Tibial nerve (tissue), 4 donors: ENCODE results near the gene TK2. TPM values are rescaled to one million over a fixed set of nuclear protein-coding genes. Genes with fewer than 3 reads are reported as not detected.
A peak's percentile ranks its signal among the peaks of the same experiment; 100 is the strongest.
"Not testable (repeated sequence)": the region's sequence is repeated elsewhere in the genome, so short reads cannot be mapped to it uniquely, and the experiment has no call there.

Source experiments
- DNase-seq, 2 donors: peaks; one replicate each; pipeline ENCODE4 v3.0.0-alpha.2; 2019; ENCODE audit warnings: low spot score in 2 of 2
- H3K27ac ChIP-seq, 4 donors: fragments of 200-600 bp; sonication (generic) in 3 of 4; one replicate each; pipeline ENCODE4 v1.5.1; 2017 to 2019; ENCODE audit warnings: mild to moderate bottlenecking in 1 of 4
- H3K27me3 ChIP-seq, 2 donors: fragments of 200-600 bp; sonication (generic) in 1 of 2; one replicate each; pipeline versions ENCODE4 v1.5.1 to v1.6.0; 2017 to 2019
- H3K36me3 ChIP-seq, 3 donors: fragments of 200-600 bp; sonication (generic); one replicate each; pipeline ENCODE4 v1.5.1; 2018 to 2019
- H3K4me1 ChIP-seq, 4 donors: fragments of 200-600 bp; sonication (generic) in 3 of 4; one replicate each; pipeline ENCODE4 v1.5.1; 2017 to 2019
- H3K4me3 ChIP-seq, 4 donors: fragments of 200-600 bp; sonication (generic) in 3 of 4; one replicate each; pipeline ENCODE4 v1.5.1; 2017 to 2019; ENCODE audit warnings: mild to moderate bottlenecking in 1 of 4, moderate library complexity in 1 of 4
- H3K9me3 ChIP-seq, 4 donors: fragments of 200-600 bp; sonication (generic) in 3 of 4; one replicate each; pipeline ENCODE4 v1.5.1; 2017 to 2019
- EP300 ChIP-seq, 2 donors: sonication (generic); formaldehyde crosslinking; IDR thresholded peaks; one replicate each; pipeline ENCODE4 v1.6.1; 2017; ENCODE audit warnings: antibody characterized with exemption in 2 of 2, mild to moderate bottlenecking in 1 of 2
- POLR2A ChIP-seq, 2 donors: fragments of 450-650 bp; IDR thresholded peaks; one replicate each; pipeline ENCODE4 v1.6.1; 2017; ENCODE audit warnings: antibody characterized with exemption in 2 of 2, mild to moderate bottlenecking in 2 of 2, moderate library complexity in 2 of 2
- WGBS, 2 donors: methylation state at CpG; one replicate each; pipeline ENCODE4 v1.1.5; 2018; 5-methylcytosine and 5-hydroxymethylcytosine counted together
- total RNA-seq, 4 donors: library from RNA; depleted of rRNA; stranded (reverse); fragments of >200 nt; gene quantifications; one replicate each; pipeline ENCODE4 v1.1.0, GENCODE V29; 2016
- TF ChIP-seq, protein P1 (sequence below), 5 experiments: fragments of 200-600 bp in 3 of 5; fragments of 450-650 bp in 2 of 5; sonication (generic) in 3 of 5; IDR thresholded peaks; one replicate each; pipeline ENCODE4 v1.5.1; 2016 to 2019; ENCODE audit warnings: antibody characterized with exemption in 5 of 5, mild to moderate bottlenecking in 3 of 5, moderate library complexity in 2 of 5

Gene TK2
- total RNA-seq, 4 donors from 2014 or later = 42.3 to 81.8 (median 64.7) TPM

DNA sequence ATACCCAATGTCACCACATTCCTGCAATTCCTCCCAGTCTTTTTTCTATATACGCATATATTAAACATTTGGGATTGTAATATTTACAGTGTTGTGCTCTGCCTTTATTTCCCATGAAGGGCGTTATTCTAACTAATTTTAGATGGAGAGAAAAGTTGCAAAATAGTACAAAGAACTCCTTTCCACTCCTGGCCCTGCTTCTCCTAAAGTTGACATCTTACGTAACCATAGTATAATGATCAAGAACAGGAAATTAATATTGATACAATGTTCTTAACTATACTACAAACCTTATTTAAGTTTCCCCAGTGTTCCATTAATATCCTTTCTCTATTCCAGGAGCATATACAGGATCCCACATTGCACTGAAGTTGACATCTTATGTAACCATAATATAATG, 46.3 kb downstream of the TK2 start:
- Histone ChIP-seq H3K4me3 (no peak overlapping the region), H3K36me3 (peaks cover 0 to 9% (median 0%) of the 10 kb centered on the region in 3 donors), H3K4me1 (peaks cover 0 to 36% (median 15%) of the 10 kb centered on the region in 4 donors), H3K9me3 (no peaks in the 10 kb centered on the region), H3K27me3 (no peaks in the 10 kb centered on the region), H3K27ac (peak overlapping the region in 3 of 4 donors; percentile 10 to 73 (median 36))
- no peak for DNase-seq
- WGBS, 2 donors = 57 to 67% methylated on average over 3 of the region's 3 CpGs
- TF ChIP-seq EP300 (IDR thresholded peaks at IDR 0.05) = no peak
- TF ChIP-seq POLR2A (IDR thresholded peaks at IDR 0.05) = no peak
- TF ChIP-seq, protein P1, sequence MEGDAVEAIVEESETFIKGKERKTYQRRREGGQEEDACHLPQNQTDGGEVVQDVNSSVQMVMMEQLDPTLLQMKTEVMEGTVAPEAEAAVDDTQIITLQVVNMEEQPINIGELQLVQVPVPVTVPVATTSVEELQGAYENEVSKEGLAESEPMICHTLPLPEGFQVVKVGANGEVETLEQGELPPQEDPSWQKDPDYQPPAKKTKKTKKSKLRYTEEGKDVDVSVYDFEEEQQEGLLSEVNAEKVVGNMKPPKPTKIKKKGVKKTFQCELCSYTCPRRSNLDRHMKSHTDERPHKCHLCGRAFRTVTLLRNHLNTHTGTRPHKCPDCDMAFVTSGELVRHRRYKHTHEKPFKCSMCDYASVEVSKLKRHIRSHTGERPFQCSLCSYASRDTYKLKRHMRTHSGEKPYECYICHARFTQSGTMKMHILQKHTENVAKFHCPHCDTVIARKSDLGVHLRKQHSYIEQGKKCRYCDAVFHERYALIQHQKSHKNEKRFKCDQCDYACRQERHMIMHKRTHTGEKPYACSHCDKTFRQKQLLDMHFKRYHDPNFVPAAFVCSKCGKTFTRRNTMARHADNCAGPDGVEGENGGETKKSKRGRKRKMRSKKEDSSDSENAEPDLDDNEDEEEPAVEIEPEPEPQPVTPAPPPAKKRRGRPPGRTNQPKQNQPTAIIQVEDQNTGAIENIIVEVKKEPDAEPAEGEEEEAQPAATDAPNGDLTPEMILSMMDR (IDR thresholded peaks at IDR 0.05) = no peak

DNA sequence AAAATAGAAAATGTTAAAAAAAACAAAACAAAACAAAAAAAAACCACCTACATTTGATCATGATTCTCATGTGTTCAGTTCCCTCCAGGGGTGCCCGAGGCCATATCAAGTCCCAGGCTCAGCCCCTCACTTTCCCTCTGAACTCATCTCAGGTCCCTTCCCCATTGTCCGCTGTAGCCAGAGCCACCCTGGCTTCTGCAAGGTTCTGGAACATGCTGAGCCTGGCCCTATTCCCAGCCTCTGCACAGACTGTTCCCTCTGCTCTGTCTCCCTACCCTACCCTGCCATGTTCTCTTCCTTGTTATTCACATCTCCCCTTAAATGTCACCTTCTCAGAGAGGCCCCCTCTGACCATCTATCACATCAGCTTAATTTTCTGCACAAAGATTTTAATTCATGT, 46.9 kb downstream of the TK2 start:
- Histone ChIP-seq H3K27ac (peak overlapping the region in 3 of 4 donors; percentile 28 to 73 (median 36)), H3K36me3 (peaks cover 0 to 9% (median 0%) of the 10 kb centered on the region in 3 donors), H3K9me3 (no peaks in the 10 kb centered on the region), H3K4me3 (peak overlapping the region in 1 of 4 donors; percentile 3), H3K4me1 (peaks cover 0 to 30% (median 13%) of the 10 kb centered on the region in 4 donors), H3K27me3 (no peaks in the 10 kb centered on the region)
- peak; percentile 64 to 66 for DNase-seq
- 63 to 85% methylated on average over 2 of the region's 2 CpGs for WGBS, 2 donors
- TF ChIP-seq POLR2A (IDR thresholded peaks at IDR 0.05) (no peak), EP300 (IDR thresholded peaks at IDR 0.05) (peak in 1 of 2 donors; percentile 42)
- TF ChIP-seq, protein P1 (IDR thresholded peaks at IDR 0.05) = no peak

DNA sequence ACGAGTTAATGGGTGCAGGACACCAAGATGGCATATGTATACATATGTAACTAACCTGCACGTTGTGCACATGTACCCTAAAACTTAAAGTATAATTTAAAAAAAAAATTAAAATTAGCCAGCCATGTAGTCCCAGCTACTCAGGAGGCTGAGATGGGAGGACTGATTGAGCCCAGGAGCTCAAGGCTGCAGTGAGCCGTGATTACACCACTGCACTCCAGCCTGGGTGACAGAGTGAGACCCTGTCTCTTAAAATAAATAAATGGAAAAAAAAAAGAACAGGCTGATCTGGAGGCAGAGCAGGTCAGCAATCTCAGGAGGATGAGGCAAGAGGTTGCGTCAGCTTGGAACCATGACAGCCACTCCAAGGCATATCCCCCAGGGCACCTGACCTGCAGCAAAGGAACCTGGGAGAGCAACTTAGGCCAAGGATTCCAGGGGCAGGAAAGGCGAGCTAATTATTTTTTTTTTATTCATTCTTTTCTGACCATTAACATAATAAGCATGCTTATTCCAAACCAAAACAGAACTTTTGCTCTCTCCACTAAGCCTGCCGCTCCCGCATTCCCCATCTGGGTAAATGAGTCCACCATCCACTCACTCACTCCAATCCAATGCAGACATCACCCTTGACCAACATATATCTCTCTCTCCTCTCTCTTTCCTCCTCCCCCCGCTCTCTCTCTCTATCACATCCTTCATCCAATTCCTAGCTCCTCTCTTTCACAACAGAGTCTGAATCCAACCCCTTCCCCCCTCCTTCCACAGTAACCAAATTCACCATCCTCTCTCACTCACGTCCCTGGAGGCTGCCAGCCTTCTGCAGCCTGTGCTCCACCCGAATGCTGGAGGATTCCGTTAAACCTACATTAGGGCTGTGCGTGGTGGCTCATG, 47.7 kb downstream of the TK2 start:
- Histone ChIP-seq H3K9me3 (no peaks in the 10 kb centered on the region), H3K4me3 (peak overlapping the region in 1 of 4 donors; percentile 3), H3K4me1 (peaks cover 0 to 27% (median 13%) of the 10 kb centered on the region in 4 donors), H3K36me3 (peaks cover 0 to 8% (median 0%) of the 10 kb centered on the region in 3 donors), H3K27me3 (no peaks in the 10 kb centered on the region), H3K27ac (peak overlapping the region in 3 of 4 donors; percentile 28 to 73 (median 67))
- peak; percentile 88 to 94 for DNase-seq
- TF ChIP-seq POLR2A (IDR thresholded peaks at IDR 0.05) (no peak), EP300 (IDR thresholded peaks at IDR 0.05) (peak; percentile 41 to 91)
- TF ChIP-seq, protein P1 (IDR thresholded peaks at IDR 0.05) = no peak
- 58 to 63% methylated on average over 12 of the region's 12 CpGs for WGBS, 2 donors

DNA sequence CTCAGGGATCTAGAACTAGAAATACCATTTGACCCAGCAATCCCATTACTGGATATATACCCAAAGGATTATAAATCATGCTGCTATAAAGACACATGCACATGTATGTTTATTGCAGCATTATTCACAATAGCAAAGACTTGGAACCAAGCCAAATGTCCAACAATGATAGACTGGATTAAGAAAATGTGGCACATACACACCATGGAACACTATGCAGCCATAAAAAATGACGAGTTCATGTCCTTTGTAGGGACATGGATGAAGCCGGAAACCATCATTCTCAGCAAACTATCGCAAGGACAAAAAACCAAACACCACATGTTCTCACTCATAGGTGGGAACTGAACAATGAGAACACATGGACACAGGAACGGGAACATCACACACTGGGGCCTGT, 48.4 kb downstream of the TK2 start:
- not testable (repeated sequence) for H3K9me3 ChIP-seq, H3K36me3 ChIP-seq, DNase-seq, H3K4me3 ChIP-seq, H3K27me3 ChIP-seq
- H3K27ac ChIP-seq = peak overlapping the region in 2 of 4 donors; percentile 54 to 73
- 90 to 99% methylated on average over 4 of the region's 4 CpGs for WGBS, 2 donors
- peaks cover 0 to 27% (median 13%) of the 10 kb centered on the region in 4 donors for H3K4me1 ChIP-seq

DNA sequence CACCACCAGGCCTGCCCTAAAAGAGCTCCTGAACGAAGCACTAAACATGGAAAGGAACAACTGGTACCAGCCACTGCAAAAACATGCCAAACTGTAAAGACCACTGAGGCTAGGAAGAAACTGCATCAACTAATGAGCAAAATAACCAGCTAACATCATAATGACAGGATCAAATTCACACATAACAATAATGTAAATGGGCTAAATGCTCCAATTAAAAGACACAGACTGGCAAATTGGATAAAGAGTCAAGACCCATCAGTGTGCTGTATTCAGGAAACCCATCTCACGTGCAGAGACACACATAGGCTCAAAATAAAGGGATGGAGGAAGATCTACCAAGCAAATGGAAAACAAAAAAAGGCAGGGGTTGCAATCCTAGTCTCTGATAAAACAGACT, 52.0 kb downstream of the TK2 start:
- not testable (repeated sequence) for H3K27me3 ChIP-seq, H3K4me3 ChIP-seq, DNase-seq, H3K27ac ChIP-seq, H3K9me3 ChIP-seq
- peaks cover 0 to 13% (median 7%) of the 10 kb centered on the region in 4 donors for H3K4me1 ChIP-seq
- H3K36me3 ChIP-seq = peaks cover 0 to 17% (median 0%) of the 10 kb centered on the region in 3 donors
- 86 to 89% methylated on average over 2 of the region's 2 CpGs for WGBS, 2 donors

DNA sequence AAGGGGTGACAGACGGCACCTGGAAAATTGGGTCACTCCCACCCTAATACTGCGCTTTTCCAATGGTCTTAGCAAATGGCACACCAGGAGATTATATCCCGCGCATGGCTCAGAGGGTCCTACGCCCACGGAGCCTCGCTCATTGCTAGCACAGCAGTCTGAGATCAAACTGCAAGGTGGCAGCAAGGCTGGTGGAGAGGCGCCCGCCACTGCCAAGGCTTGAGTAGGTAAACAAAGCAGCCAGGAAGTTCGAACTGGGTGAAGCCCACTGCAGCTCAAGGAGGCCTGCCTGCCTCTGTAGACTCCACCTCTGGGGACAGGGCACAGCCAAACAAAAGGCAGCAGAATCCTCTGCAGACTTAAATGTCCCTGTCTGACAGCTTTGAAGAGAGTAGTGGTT, 53.7 kb downstream of the TK2 start:
- peaks cover 0 to 17% (median 0%) of the 10 kb centered on the region in 3 donors for H3K36me3 ChIP-seq
- H3K27me3 ChIP-seq, DNase-seq, H3K27ac ChIP-seq, H3K4me3 ChIP-seq, H3K4me1 ChIP-seq, H3K9me3 ChIP-seq: not testable (repeated sequence)
- 95 to 99% methylated on average over 9 to 10 of the region's 10 CpGs for WGBS, 2 donors
